Left renal cortex interstitium (tissue), 4 donors: ENCODE results near the gene CCDC138. TPM values are rescaled to one million over a fixed set of nuclear protein-coding genes. Genes with fewer than 3 reads are reported as not detected.
"Not testable (repeated sequence)": the region's sequence is repeated elsewhere in the genome, so short reads cannot be mapped to it uniquely, and the experiment has no call there.

Source experiments
- DNase-seq, 4 donors: peaks; one replicate each; pipeline ENCODE4 v3.0.0-alpha.2; 2013; ENCODE audit warnings: low read depth in 4 of 4, low spot score in 2 of 4, missing footprints in 1 of 4
- polyA plus RNA-seq, 4 donors: library from polyadenylated mRNA; unstranded; fragments of 120-200 nt; gene quantifications; one replicate each; pipeline ENCODE4 v1.2.1, GENCODE V29; 2013; ENCODE audit not compliant: insufficient read length in 4 of 4

CCDC138 gene, protein sequence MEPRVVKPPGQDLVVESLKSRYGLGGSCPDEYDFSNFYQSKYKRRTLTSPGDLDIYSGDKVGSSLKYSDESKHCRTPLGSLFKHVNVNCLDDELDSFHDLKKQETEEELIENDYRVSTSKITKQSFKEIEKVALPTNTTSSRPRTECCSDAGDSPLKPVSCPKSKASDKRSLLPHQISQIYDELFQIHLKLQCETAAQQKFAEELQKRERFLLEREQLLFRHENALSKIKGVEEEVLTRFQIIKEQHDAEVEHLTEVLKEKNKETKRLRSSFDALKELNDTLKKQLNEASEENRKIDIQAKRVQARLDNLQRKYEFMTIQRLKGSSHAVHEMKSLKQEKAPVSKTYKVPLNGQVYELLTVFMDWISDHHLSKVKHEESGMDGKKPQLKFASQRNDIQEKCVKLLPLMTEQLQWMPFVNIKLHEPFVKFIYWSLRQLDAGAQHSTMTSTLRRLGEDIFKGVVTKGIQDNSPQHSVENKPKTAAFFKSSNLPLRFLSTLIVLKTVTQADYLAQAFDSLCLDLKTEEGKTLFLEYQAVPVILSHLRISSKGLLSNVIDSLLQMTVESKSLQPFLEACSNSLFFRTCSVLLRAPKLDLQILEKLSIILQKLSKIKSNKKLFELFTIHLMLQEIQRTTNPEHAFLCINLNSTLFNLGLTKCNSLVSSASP
- polyA plus RNA-seq: 10 to 100 TPM; 14.3 to 19.0 (median 16.6) TPM

DNA sequence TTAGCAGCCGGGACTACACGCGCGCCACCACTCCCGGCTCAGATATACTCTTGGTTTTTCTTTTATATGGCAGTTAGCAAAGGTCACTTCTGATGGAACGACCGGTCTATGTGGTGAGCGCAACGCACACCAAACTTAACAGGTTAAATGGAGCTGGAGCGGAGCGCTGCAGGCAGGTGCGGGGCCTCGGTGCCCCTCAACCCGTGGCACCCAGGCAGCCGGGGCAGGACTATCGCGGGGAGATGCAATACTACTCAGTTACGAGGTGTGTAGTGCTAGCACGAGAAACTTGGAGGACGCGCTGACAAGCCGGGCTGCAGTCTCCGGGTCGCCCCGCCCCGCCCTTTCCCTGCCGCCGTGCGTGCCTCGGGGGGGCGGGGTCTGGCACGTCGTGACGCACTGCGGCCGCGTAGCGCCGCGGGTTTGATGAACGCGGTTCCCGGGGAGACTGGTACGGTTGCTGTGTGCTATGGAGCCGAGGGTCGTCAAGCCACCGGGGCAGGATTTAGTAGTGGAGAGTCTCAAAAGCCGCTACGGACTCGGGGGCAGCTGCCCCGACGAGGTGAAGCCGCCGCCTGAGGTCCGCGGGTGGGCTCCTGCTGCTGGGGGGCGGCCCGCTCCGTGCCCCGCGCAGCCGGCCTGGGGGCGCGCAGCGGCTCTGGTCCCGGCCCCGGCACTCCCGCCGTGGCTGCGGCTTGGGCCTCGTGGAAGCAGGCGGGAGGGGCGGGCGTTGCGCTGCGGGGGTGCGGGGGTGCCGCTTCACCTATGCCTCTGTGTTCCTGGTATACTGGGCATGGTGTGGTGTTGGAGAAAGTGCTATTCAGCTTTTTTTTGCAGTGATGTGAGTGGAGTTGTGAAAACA lies at the start of gene CCDC138:
Gene CCDC138, plus strand, starts transcription at position 418 of the 862 bp plus-strand sequence. Its CDS starts 52 bp downstream, at position 470.
- DNase-seq: peak; percentile 52 to 83 (median 78)

DNA sequence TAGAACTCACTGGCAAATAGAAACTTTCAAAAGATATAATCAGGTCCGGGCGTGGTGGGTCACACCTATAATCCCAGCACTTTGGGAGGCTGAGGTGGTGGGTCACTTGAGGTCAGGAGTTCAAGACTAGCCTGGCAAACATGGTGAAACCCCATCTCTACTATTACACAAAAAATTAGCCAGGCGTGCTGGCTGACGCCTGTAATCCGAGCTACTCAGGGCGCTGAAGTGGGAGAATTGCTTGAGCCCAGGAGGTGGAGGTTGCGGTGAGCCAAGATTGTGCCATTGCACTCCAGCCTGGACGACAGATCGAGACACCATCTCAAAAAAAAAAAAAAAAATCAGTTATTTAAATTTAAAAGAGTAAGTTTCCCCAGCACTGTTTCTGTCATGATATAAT lies 28.6 kb upstream of the CCDC138 start:
- not testable (repeated sequence) for DNase-seq

DNA sequence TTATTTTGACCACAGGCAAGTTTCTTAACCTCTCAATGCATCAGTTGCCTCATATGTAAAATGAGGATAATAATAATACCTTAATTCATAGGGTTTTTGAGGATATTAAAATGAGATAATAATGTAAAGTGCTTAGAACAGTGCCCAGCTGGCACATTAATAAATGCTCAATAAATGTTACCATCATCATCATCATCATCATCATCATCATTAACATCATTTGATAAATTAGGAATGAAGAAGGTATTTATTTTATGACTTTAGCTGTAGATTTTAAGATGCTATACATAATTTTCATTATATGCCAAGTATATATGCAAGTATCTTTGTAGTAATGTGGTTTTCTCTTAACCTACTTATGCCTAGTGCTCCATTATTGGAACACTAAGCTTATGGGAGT lies 24.0 kb upstream of the CCDC138 start:
- not testable (repeated sequence) for DNase-seq

DNA sequence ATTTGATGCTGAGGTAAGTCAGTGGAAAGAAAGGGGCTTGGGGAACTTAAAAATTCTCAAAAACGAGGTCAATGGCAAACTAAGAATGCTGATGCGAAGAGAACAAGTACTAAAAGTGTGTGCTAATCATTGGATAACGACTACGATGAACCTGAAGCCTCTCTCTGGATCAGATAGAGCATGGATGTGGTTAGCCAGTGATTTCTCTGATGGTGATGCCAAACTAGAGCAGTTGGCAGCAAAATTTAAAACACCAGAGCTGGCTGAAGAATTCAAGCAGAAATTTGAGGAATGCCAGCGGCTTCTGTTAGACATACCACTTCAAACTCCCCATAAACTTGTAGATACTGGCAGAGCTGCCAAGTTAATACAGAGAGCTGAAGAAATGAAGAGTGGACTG lies 19.9 kb upstream of the CCDC138 start:
- not testable (repeated sequence) for DNase-seq

DNA sequence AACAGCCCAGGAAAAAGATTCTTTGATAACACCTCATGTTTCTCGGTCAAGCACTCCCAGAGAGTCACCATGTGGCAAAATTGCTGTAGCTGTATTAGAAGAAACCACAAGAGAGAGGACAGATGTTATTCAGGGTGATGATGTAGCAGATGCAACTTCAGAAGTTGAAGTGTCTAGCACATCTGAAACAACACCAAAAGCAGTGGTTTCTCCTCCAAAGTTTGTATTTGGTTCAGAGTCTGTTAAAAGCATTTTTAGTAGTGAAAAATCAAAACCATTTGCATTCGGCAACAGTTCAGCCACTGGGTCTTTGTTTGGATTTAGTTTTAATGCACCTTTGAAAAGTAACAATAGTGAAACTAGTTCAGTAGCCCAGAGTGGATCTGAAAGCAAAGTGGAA lies 18.7 kb upstream of the CCDC138 start:
- not testable (repeated sequence) for DNase-seq

- no peak for DNase-seq
Observed at GRCh38 chr2:108776475-108776874, 10.1 kb upstream of the CCDC138 start.

DNA sequence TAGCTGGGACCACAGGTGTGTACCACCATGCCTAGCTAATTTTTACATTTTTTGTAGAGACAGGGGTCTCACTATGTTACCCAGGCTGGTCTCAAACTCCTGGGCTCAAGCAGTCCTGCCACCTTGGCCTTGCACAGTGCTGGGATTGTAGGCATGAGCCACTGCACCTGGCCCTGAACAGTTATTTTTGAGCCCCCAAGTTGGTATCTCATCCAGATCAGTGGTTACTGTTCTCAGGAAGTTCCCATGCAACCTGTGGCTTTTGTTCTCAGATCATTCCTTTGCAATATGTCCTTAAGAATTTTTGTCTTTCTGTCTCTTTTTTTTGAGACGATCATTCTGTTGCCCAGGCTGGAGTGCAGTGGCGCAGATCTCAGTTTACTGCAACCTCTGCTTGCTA lies 7.7 kb upstream of the CCDC138 start:
- DNase-seq: no peak

- no peak for DNase-seq
Observed at GRCh38 chr2:108786008-108786353, 590 bp upstream of the CCDC138 start.

- DNase-seq: peak; percentile 7 to 15 (median 14)
Observed at GRCh38 chr2:108787216-108787541, 608 bp downstream of the CCDC138 start.

GRCh38 chr2:108803045-108803736 lies 16.6 kb downstream of the CCDC138 start:
- no peak for DNase-seq

DNA sequence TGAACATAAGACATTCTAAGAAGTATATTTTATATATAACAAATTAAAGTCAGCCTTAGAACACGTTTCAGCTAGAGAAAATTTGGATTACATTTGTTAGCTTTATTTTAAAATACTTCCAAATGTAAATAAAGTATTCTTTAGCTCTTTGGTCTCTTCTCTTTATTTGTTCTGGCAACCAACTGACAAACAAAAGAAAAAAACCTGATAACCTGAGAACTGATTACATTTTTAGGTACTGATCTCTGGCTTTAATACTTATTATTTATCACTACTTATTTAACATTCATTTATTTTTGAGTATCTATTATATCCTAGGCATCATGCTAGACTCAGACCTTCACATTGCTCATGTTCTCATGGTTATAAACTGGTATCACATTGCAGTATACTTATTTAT lies 18.5 kb downstream of the CCDC138 start:
- no peak for DNase-seq

DNA sequence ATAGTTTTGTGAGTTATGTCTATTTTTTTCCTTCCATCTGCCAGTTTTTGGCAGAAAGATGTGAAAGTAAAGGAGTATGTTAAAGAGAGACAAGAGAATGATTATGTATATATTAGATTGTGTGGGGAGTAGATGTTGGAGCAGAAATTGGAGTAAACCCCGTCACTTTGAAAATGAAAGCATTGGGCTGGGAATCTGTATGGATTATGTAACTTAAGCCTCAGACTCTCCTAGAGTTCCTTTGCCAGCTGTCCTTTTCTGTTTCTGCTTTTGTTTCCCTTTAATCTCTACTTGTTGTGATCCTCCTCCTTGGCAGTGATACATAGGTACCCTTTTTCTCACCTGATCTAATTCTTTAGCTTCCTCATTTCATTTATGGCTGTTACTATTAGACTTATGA lies 19.2 kb downstream of the CCDC138 start:
- no peak for DNase-seq

DNA sequence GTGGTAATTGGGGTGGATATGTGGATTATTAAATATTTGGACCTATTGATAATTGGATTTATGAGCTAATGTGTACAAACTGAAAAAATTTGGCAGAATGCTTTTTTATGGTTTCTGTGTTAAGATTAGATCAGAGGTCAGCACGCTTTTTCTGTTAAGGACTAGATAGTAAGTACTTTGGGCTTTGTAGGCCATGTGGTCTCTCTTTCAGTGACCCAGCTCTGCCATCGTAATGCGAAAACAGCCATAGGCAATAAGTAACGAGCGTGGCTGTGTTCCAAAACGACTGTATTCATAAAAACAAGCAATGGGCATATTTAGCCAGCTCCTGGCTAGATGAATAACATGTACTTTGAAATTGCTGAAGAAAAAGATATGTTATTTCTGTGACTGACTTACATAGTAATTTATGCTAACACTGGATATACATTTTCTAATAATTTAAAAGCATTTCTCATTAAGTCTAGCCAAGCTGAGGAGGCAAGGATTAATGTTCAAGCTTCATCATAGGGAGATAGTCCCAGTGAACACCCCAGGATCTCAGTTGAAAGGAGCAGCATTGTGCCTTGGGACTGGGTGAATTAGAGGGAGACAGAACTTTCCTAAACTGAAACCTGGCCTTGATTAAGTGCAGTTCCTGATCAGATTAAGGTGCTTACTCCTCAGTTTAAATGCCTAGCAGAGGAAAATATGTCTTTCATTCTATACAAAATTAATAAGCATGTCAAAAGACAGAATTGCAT lies 20.0 kb downstream of the CCDC138 start:
- no peak for DNase-seq

DNA sequence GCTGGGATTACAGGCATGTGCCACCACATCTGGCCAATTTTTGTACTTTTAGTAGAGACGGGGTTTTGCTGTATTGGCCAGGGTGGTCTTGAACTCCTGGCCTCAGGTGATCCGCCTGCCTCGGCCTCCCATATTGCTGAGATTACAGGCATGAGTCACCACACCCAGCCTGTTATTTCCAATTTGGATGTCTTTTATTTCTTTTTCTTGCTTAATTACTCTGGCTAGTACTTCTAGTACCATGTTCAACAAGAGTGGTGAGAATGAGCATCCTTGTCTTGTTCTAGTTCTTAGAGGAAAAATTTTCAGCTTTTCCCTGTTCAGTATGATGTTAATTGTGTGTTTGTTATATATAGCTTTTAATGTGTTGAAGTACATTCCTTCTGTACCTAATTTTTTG lies 23.4 kb downstream of the CCDC138 start:
- no peak for DNase-seq

DNA sequence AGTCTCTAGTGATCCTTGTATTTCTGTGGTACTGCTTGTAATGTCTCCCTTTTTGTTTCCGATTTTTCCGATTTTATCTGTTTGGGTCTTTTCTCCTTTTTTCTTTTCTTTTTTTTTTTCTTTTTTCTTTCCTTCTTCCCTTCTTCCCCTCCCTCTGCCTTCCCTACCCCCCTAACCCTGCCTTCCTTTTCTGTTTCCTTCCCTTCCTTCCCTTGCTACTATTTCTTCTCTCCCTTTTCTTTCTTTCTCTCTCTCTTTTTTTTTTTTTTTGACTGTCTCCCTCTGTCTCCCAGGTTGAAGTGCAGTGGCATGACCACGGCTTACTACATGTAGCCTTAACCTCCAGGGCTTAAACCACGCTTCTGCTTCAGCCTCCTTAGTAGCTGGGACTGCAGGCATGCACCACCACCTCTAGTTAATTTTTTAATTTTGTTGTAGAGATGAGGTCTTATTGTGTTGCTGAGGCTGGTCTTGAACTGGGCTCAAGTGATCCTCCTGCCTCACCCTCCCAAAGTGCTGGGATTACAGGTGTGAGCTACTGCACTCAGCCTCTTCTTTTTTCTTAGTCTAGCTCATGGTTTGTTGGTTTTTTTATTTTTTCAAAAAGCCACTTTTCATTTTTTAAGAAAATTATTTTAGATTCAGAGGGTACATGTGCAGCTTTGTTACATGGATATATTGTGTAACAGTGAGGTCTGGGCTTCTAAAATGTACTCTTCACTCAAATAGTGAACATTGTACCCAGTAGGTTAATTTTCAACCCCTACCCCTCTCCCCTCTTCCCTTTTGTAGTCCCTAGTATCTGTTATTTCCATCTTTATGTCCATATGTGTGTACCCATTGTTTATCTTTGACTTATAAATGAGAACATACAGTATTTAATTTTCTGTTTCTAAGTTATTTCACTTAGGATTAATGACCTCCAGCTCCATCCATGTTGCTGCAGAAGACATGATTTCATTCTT lies 24.7 kb downstream of the CCDC138 start:
- no peak for DNase-seq

DNA sequence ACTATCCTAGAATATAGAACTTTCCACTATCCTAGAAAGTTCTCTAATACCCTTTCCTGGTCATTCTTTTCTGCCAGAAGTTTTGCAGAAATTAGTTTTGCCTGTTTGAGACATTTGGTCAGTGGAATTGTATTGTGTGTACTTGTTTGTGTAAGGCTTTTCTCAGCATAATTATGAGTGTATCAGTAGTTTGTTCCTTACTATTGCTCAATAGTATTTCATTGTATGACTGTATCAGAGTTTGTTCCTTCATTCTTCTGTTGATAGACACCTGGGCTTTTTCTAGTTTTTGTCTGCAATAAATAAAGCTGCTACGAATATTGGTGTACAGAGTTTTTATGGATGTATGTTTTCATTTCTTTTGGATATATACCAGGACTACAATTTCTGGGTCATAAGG lies 27.2 kb downstream of the CCDC138 start:
- DNase-seq: no peak

GRCh38 chr2:108820482-108820881 lies 33.9 kb downstream of the CCDC138 start:
- no peak for DNase-seq

DNA sequence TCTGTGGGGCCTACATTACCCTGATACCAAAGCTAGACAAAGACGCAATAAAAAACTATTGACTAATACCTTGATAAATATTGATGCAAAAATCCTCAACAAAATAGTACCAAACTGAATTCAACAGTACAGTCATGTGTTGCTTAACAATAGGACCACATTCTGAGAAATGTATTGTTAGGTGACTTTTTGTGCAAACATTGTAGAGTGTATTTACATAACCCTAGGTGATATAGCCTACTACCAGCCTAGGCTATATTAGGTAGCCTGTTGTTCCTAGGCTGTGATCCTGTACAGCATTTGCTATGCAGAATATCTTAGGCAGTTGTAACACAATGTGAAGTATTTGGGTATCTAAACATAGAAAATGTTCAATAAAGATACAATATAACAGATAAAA lies 36.7 kb downstream of the CCDC138 start:
- DNase-seq: no peak
